Keratinocyte (primary cell): ENCODE results near the gene AFF2. TPM values are rescaled to one million over a fixed set of nuclear protein-coding genes. Genes with fewer than 3 reads are reported as not detected.

ENCODE experiments used
- DNase-seq: peaks from one replicate; pipeline ENCODE4 v3.0.0-alpha.2; 2011; ENCODE audit warnings: low read depth, missing footprints, low spot score
- FAIRE-seq: peaks from 2 replicates; lab custom pipeline; 2011; peaks lifted over from hg19 to GRCh38; lab: Jason Lieb, UNC
- H2AFZ ChIP-seq: 2 replicates; pipeline ENCODE4 v1.6.0; 2012; ENCODE audit warnings: low read length, control low read depth, inconsistent platforms; ENCODE audit not compliant: control insufficient read depth
- H3K27ac ChIP-seq: 2 replicates; pipeline ENCODE4 v1.5.1; 2011; ENCODE audit warnings: low read length; ENCODE audit not compliant: control insufficient read depth, insufficient read depth
- H3K27me3 ChIP-seq: 3 replicates; pipeline ENCODE4 v1.6.0; 2011; ENCODE audit warnings: low read length; ENCODE audit not compliant: control insufficient read depth, insufficient read depth; ENCODE audit errors: extremely low read depth
- H3K36me3 ChIP-seq, 2 experiments: 2 replicates in 1 of 2; 3 replicates in 1 of 2; pipeline ENCODE4 v1.5.1; 2011; ENCODE audit warnings: low read length in 2 of 2, mild to moderate bottlenecking in 1 of 2; ENCODE audit not compliant: control insufficient read depth in 2 of 2, insufficient read depth in 2 of 2; ENCODE audit errors: extremely low read depth in 1 of 2
- H3K4me1 ChIP-seq: 3 replicates; pipeline ENCODE4 v1.5.1; 2011; ENCODE audit warnings: low read length; ENCODE audit not compliant: control insufficient read depth, insufficient read depth; ENCODE audit errors: extremely low read depth
- H3K4me2 ChIP-seq: 3 replicates; pipeline ENCODE4 v1.6.0; 2011; ENCODE audit warnings: low read depth, low read length; ENCODE audit not compliant: control insufficient read depth, insufficient read depth; ENCODE audit errors: extremely low read depth
- H3K4me3 ChIP-seq, 3 experiments: fragments of 200-600 bp in 1 of 3; sonication (generic) in 1 of 3; 2 replicates in 2 of 3; 3 replicates in 1 of 3; pipeline ENCODE4 v1.5.1; 2011 to 2016; ENCODE audit warnings: low read length in 3 of 3, mild to moderate bottlenecking in 3 of 3, control low read depth in 2 of 3, inconsistent platforms in 1 of 3, low read depth in 1 of 3, mixed read lengths in 1 of 3, mixed run types in 1 of 3, moderate library complexity in 1 of 3; ENCODE audit not compliant: control insufficient read depth in 2 of 3, insufficient read depth in 2 of 3; ENCODE audit errors: extremely low read depth in 1 of 3
- H3K79me2 ChIP-seq: 2 replicates; pipeline ENCODE4 v1.6.0; 2012; ENCODE audit warnings: low read length; ENCODE audit not compliant: control insufficient read depth, insufficient read depth
- H3K9ac ChIP-seq: 3 replicates; pipeline ENCODE4 v1.6.0; 2011; ENCODE audit warnings: low read length; ENCODE audit not compliant: control insufficient read depth, insufficient read depth; ENCODE audit errors: extremely low read depth
- H3K9me1 ChIP-seq: 3 replicates; pipeline ENCODE4 v1.6.0; 2011; ENCODE audit warnings: low read length; ENCODE audit not compliant: control insufficient read depth, insufficient read depth; ENCODE audit errors: extremely low read depth
- H3K9me3 ChIP-seq: 2 replicates; pipeline ENCODE4 v1.5.1; 2012; ENCODE audit warnings: low read depth, low read length; ENCODE audit not compliant: control insufficient read depth
- H4K20me1 ChIP-seq: 3 replicates; pipeline ENCODE4 v1.6.0; 2011; ENCODE audit warnings: low read length; ENCODE audit not compliant: control insufficient read depth, insufficient read depth; ENCODE audit errors: extremely low read depth
- EZH2 ChIP-seq: IDR thresholded peaks from one replicate; pipeline ENCODE4 v1.6.1; 2012; ENCODE audit warnings: inconsistent platforms, mild to moderate bottlenecking, low read length, moderate library complexity
- dilution Hi-C: fragments of 300-500 bp; cut with MboI; formaldehyde crosslinking; loops from one replicate; pipeline ENCODE4 v1.7.0; 2020; ENCODE audit warnings: low sequenced_read_pairs; ENCODE audit not compliant: extremely low pct_ligation_motif_present
- polyA plus RNA-seq, 5 experiments: library from polyadenylated mRNA; depleted of rRNA in 3 of 5; stranded (reverse) in 3 of 5; stranded (forward) in 1 of 5; unstranded in 1 of 5; fragments of >200 nt; gene quantifications; 1 replicate in 1 of 5; 2 replicates in 3 of 5; 3 replicates in 1 of 5; pipeline versions ENCODE4 v1.2.1 to v1.2.3, GENCODE V29; 2011 to 2012; ENCODE audit warnings: missing spikeins in 2 of 5, low read depth in 1 of 5, low replicate concordance in 1 of 5
- TF ChIP-seq, protein P1 (sequence below), 3 experiments: IDR thresholded peaks in 1 of 3; conservative IDR thresholded peaks in 1 of 3; optimal IDR thresholded peaks in 1 of 3; 2 replicates in 2 of 3; 3 replicates in 1 of 3; pipeline versions ENCODE3 to v1.5.1; 2011; ENCODE audit warnings: low read length in 3 of 3, mild to moderate bottlenecking in 3 of 3, moderate library complexity in 2 of 3, control low read depth in 1 of 3, inconsistent platforms in 1 of 3; ENCODE audit not compliant: insufficient read depth in 2 of 3; ENCODE audit errors: extremely low read depth in 1 of 3

AFF2 gene
- polyA plus RNA-seq, 1 donor (not counting 4 experiments of a cell fraction or from before 2014, with no cell fraction given) = 0.01 TPM

DNA sequence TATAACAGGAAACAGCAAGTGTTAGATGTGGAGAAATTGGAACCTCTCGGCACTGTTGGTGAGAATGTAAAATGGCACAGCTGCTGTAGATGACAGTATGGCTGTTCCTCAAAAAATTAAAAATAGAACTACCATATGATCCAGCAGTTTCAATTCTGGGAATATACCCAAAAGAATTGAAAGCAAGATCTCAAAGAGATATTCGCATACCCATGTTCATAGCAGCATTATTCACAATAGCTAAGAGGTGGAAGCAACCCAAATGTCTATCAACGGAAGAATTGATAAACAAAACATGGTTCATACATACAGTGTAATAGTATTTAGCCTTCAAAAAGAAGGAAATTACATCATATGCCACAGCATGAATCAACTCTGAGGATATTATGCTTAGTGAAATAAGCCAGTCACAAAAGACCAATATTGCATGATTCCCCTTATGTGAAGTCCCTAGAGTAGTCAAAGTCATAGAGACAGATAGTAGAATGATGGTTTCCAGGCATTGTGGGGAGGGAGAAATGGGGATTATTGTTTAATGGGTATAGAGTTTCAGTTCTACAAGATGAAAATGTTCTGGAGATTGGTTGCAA is 537.0 kb downstream of the AFF2 start:
- no peaks in the 10 kb centered on the region for H3K79me2 ChIP-seq
- H3K27me3 ChIP-seq = no peaks in the 10 kb centered on the region
- dilution Hi-C loops = no loop called here
- H2AFZ ChIP-seq = no peak overlapping the region
- H3K9ac ChIP-seq = no peak overlapping the region
- H4K20me1 ChIP-seq = no peaks in the 10 kb centered on the region
- no peak overlapping the region for H3K4me3 ChIP-seq
- no peak for DNase-seq
- TF ChIP-seq EZH2 = no peak
- TF ChIP-seq, protein P1, sequence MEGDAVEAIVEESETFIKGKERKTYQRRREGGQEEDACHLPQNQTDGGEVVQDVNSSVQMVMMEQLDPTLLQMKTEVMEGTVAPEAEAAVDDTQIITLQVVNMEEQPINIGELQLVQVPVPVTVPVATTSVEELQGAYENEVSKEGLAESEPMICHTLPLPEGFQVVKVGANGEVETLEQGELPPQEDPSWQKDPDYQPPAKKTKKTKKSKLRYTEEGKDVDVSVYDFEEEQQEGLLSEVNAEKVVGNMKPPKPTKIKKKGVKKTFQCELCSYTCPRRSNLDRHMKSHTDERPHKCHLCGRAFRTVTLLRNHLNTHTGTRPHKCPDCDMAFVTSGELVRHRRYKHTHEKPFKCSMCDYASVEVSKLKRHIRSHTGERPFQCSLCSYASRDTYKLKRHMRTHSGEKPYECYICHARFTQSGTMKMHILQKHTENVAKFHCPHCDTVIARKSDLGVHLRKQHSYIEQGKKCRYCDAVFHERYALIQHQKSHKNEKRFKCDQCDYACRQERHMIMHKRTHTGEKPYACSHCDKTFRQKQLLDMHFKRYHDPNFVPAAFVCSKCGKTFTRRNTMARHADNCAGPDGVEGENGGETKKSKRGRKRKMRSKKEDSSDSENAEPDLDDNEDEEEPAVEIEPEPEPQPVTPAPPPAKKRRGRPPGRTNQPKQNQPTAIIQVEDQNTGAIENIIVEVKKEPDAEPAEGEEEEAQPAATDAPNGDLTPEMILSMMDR (optimal IDR thresholded peaks at IDR 0.05 in 1 of 3, IDR thresholded peaks at IDR 0.05 in 1 of 3, conservative IDR thresholded peaks at IDR 0.05 in 1 of 3; ENCODE audit: extremely low read depth in 1 of 3, insufficient read depth in 2 of 3, low read length in 3 of 3) = no peak
- no peaks in the 10 kb centered on the region for H3K9me1 ChIP-seq
- no peaks in the 10 kb centered on the region for H3K36me3 ChIP-seq
- no peak overlapping the region for H3K27ac ChIP-seq
- no peak for FAIRE-seq
- H3K9me3 ChIP-seq = no peaks in the 10 kb centered on the region
- no peaks in the 10 kb centered on the region for H3K4me1 ChIP-seq
- no peak overlapping the region for H3K4me2 ChIP-seq

DNA sequence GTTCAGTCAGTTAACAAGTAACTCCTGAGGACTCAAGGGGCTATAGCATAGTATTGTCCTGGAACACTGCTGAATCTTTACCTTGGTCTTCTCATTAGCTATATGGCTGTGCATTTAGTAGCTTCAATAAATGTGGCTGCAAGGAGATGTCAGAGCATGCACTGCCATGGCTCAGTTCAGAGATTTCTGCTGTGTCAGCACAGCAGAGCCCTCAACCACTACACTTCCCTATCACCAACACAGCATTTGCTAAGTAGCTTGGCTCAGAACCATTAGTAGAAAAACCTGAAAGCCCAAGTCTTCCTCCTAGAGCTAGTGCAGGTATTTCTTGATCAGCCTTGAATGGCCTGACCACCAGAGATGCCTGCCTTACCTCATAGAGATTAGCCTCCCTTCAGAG is 538.6 kb downstream of the AFF2 start:
- no peak overlapping the region for H3K27ac ChIP-seq
- H3K79me2 ChIP-seq = no peaks in the 10 kb centered on the region
- no peaks in the 10 kb centered on the region for H3K27me3 ChIP-seq
- no peak overlapping the region for H3K9ac ChIP-seq
- no peaks in the 10 kb centered on the region for H3K36me3 ChIP-seq
- no peak overlapping the region for H3K4me2 ChIP-seq
- H3K4me3 ChIP-seq = no peak overlapping the region
- DNase-seq (no peak), FAIRE-seq (no peak)
- dilution Hi-C loops = no loop called here
- H2AFZ ChIP-seq = no peak overlapping the region
- no peaks in the 10 kb centered on the region for H3K9me3 ChIP-seq
- no peaks in the 10 kb centered on the region for H4K20me1 ChIP-seq
- no peaks in the 10 kb centered on the region for H3K9me1 ChIP-seq
- TF ChIP-seq EZH2 = no peak
- TF ChIP-seq, protein P1 (optimal IDR thresholded peaks at IDR 0.05 in 1 of 3, IDR thresholded peaks at IDR 0.05 in 1 of 3, conservative IDR thresholded peaks at IDR 0.05 in 1 of 3; ENCODE audit: extremely low read depth in 1 of 3, insufficient read depth in 2 of 3, low read length in 3 of 3) = no peak
- no peaks in the 10 kb centered on the region for H3K4me1 ChIP-seq
